ENCODE data around the gene CARHSP1.

DNA sequence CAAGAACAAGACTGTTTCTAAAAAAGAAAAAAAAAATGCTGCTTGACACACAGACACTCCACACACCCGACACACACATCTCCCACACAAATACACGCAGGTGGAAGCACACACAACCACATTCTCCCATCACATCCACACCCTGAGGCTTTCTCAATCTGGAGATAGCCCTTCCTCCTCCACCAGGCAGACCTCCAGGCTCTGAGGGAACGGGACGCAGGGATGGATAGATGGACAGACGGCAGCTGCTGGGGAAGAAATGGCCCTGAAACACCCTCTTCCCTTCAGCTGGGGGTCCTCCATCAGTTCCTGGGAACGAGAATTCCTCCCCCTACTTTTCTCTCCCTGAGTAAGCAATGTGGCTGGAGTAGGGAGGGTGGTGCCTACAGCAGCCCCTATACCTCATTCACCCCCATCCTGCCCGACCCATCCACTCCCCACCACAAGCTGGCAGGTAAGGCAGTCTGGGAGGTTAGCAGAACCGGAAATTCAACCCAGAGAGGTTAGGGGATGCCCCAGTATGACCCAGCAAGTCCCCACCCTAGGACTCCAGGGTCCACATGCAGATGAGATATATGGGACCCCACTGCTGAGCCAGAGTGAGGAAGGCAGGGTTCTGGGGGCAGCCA, 9.2 kb upstream of the CARHSP1 start:
- TF ChIP-seq CTCF (IDR thresholded peaks at IDR 0.05; ENCODE audit: insufficient read depth, low read depth, low read length), result no peak
- no peak for TF ChIP-seq EZH2 (IDR thresholded peaks at IDR 0.05; ENCODE audit: insufficient read depth, low read length)
